PC-3 (cell line): ENCODE results near the gene PCNX2.

Experiments
- CTCF ChIP-seq: fragments of 300-600 bp; sonication (generic); conservative IDR thresholded peaks from 2 replicates; pipeline ENCODE4 v1.5.1; 2017; ENCODE audit warnings: antibody characterized with exemption, low read depth, mild to moderate bottlenecking, low read length
- EZH2 ChIP-seq: fragments of 300-600 bp; sonication (generic); IDR thresholded peaks from one replicate; pipeline ENCODE4 v1.6.1; 2017; ENCODE audit warnings: antibody characterized with exemption, mild to moderate bottlenecking, low read length; ENCODE audit not compliant: unreplicated experiment
- EZH2phosphoT487 ChIP-seq: fragments of 300-600 bp; sonication (generic); IDR thresholded peaks from 2 replicates; pipeline ENCODE4 v1.6.1; 2018; ENCODE audit warnings: mild to moderate bottlenecking, antibody characterized with exemption, low read length, borderline replicate concordance

GRCh38 chr1:232968965-232969364 is 326.6 kb downstream of the PCNX2 start:
- no peak for TF ChIP-seq EZH2
- TF ChIP-seq CTCF = no peak
- no peak for TF ChIP-seq EZH2phosphoT487
